ENCODE data around the gene ENPP7.

Gene ENPP7

DNA sequence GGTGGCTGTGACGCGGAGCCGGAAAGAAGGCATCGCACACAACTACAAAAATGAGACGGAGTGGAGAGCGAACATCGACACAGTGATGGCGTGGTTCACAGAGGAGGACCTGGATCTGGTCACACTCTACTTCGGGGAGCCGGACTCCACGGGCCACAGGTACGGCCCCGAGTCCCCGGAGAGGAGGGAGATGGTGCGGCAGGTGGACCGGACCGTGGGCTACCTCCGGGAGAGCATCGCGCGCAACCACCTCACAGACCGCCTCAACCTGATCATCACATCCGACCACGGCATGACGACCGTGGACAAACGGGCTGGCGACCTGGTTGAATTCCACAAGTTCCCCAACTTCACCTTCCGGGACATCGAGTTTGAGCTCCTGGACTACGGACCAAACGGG, 4.4 kb downstream of the ENPP7 start:
- H3K4me3 ChIP-seq (ENCODE audit: low read depth, low read length): no peak overlapping the region
- H2AFZ ChIP-seq (ENCODE audit: low read length, unreplicated experiment): no peak overlapping the region
- H3K36me3 ChIP-seq (ENCODE audit: insufficient read depth, low read length): no peaks in the 10 kb centered on the region
- H3K4me1 ChIP-seq (ENCODE audit: control insufficient read depth, insufficient read depth, low read length, unreplicated experiment): no peaks in the 10 kb centered on the region
- no peaks in the 10 kb centered on the region for H3K79me2 ChIP-seq (ENCODE audit: control insufficient read depth, insufficient read depth, low read length, unreplicated experiment)
- peaks cover 23% of the 10 kb centered on the region for H3K27me3 ChIP-seq (ENCODE audit: insufficient read depth, low read length)
- H3K27ac ChIP-seq (ENCODE audit: low read depth, low read length): no peak overlapping the region

DNA sequence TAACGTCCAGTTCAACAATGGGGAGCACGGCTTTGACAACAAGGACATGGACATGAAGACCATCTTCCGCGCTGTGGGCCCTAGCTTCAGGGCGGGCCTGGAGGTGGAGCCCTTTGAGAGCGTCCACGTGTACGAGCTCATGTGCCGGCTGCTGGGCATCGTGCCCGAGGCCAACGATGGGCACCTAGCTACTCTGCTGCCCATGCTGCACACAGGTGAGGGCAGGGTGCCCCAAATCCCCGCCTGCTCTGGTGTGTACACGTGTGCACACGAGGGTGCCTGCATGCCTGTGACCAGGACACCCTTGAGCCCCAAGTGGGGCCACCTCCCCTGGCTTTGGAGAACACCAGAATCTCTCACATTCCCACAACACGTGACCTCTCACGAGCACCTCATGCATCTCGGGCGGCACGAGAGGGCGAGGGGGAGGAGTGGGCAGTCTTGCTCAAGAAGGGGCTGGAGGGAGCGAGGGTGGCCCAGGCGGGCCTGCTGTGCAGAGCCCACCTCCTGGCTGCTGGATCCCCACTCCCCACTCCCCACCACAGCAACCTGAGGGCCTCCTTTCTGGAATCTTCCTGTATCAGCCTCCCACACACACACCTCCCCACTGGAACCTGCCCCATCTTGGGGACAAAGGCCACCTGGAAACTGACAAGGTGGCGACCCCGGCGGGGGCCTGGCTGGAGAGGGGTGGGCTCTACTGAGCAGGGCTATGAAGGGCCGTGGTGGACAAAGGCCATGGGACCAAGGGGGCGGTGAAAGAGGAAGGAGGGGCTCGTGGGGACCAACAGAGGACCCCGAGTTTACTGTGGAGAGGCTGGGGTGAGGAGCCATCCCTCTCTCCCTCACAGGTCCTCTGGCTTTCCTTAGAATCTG, 6.5 kb downstream of the ENPP7 start:
- Histone ChIP-seq H3K4me1 (ENCODE audit: control insufficient read depth, insufficient read depth, low read length, unreplicated experiment) (no peaks in the 10 kb centered on the region), H3K4me3 (ENCODE audit: low read depth, low read length) (no peak overlapping the region), H3K79me2 (ENCODE audit: control insufficient read depth, insufficient read depth, low read length, unreplicated experiment) (no peaks in the 10 kb centered on the region), H3K27ac (ENCODE audit: low read depth, low read length) (no peak overlapping the region), H3K36me3 (ENCODE audit: insufficient read depth, low read length) (no peaks in the 10 kb centered on the region), H2AFZ (ENCODE audit: low read length, unreplicated experiment) (no peak overlapping the region), H3K27me3 (ENCODE audit: insufficient read depth, low read length) (peaks cover 32% of the 10 kb centered on the region)

DNA sequence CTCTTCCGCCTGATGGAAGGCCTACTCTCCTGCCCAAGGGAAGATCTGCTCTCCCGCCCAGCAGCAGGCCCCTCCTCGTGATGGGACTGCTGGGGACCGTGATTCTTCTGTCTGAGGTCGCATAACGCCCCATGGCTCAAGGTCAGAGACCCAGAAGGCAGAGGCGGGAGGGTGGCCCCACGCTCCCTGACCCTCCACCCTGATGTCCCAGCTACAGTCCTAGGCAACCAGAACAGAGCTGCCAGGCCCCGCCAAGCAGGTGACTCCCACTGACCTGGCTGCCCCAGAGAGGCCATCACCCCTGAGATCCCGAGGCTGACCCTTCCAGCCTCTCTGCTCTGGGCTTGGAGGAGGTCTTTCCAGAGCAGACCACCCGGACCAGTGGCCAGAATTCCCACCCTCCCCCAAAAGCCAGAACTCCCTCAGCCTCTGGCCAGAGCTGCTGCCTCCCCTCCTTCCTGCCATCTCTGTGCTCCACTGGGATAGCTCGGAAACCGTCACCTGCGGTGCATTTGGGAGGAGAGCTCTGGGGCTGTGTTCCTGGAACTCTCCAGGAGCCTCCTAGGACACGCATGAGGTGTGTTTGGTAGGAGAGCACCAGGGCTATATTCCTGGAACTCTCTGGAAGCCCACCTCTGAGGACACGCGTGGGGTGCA, 7.3 kb downstream of the ENPP7 start:
- no peak overlapping the region for H2AFZ ChIP-seq (ENCODE audit: low read length, unreplicated experiment)
- H3K36me3 ChIP-seq (ENCODE audit: insufficient read depth, low read length): no peaks in the 10 kb centered on the region
- no peaks in the 10 kb centered on the region for H3K4me1 ChIP-seq (ENCODE audit: control insufficient read depth, insufficient read depth, low read length, unreplicated experiment)
- no peak overlapping the region for H3K4me3 ChIP-seq (ENCODE audit: low read depth, low read length)
- H3K27ac ChIP-seq (ENCODE audit: low read depth, low read length): no peak overlapping the region
- peaks cover 38% of the 10 kb centered on the region for H3K27me3 ChIP-seq (ENCODE audit: insufficient read depth, low read length)
- H3K79me2 ChIP-seq (ENCODE audit: control insufficient read depth, insufficient read depth, low read length, unreplicated experiment): no peaks in the 10 kb centered on the region

DNA sequence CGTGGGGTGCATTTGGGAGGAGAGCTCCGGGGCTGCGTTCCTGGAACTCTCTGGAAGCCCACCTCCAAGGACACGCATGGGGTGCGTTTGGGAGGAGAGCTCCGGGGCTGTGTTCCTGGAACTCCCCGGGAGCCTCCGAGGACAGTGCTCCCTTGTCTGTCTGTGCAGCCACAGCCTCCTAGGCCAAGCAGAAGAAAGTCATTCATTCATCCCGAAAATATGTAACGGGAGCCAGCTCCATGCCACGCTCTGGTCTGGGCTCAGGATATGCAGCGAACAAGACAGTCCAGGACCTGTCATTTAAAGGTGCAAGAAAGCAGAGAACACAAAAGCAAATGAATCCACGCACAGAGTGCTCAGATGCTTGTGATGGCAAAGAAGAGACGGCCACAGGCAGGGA, 7.9 kb downstream of the ENPP7 start:
- H3K79me2 ChIP-seq (ENCODE audit: control insufficient read depth, insufficient read depth, low read length, unreplicated experiment): no peaks in the 10 kb centered on the region
- no peak overlapping the region for H2AFZ ChIP-seq (ENCODE audit: low read length, unreplicated experiment)
- no peak overlapping the region for H3K27ac ChIP-seq (ENCODE audit: low read depth, low read length)
- H3K27me3 ChIP-seq (ENCODE audit: insufficient read depth, low read length): peaks cover 42% of the 10 kb centered on the region
- H3K4me3 ChIP-seq (ENCODE audit: low read depth, low read length): no peak overlapping the region
- no peaks in the 10 kb centered on the region for H3K4me1 ChIP-seq (ENCODE audit: control insufficient read depth, insufficient read depth, low read length, unreplicated experiment)
- H3K36me3 ChIP-seq (ENCODE audit: insufficient read depth, low read length): no peaks in the 10 kb centered on the region

DNA sequence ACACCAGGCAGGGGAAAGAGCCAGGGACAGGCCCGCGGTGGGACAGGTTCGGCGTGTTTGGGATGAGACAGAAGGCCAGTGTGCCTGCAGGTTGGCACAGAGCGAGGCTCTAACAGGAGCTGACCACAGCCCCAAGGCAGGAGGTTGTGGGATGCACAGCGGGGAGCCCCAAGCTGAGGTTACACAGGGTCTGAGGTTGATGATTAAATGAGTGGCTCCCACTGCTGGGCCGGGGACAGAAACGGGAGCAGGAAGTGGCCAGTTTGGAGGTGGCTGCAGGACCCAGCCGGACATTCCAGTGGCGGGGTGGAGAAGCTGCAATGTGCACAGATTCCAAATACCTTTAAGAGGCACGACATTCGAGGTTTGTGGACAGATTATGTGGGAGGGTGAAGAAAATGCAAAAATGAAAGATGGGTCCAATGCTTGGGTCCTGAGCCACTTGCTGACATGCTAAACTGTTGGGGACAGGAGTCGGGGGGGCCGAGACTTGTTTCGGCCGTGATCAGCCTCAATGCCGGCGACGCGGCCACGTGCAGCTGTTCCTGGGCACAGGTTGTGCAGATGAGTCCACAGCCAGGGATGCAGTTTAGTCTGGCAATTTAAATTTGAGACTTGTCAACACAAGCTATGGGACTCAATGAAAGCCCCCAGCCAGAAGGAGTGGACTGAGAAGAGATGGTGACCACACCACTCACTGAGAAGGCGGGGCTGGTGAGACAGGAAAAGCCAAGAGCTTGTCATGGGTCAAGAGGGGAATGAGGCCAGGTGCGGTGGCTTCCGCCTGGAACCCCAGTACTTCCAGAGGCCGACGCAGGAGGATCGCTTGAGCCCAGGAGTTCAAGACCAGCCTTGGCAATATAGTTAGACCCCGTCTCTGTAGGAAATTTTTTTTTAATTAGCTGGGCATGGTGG, 8.7 kb downstream of the ENPP7 start:
- Histone ChIP-seq H3K4me3 (ENCODE audit: low read depth, low read length) (no peak overlapping the region), H3K36me3 (ENCODE audit: insufficient read depth, low read length) (no peaks in the 10 kb centered on the region), H2AFZ (ENCODE audit: low read length, unreplicated experiment) (no peak overlapping the region), H3K4me1 (ENCODE audit: control insufficient read depth, insufficient read depth, low read length, unreplicated experiment) (no peaks in the 10 kb centered on the region), H3K27ac (ENCODE audit: low read depth, low read length) (no peak overlapping the region), H3K27me3 (ENCODE audit: insufficient read depth, low read length) (peaks cover 42% of the 10 kb centered on the region), H3K79me2 (ENCODE audit: control insufficient read depth, insufficient read depth, low read length, unreplicated experiment) (no peaks in the 10 kb centered on the region)

DNA sequence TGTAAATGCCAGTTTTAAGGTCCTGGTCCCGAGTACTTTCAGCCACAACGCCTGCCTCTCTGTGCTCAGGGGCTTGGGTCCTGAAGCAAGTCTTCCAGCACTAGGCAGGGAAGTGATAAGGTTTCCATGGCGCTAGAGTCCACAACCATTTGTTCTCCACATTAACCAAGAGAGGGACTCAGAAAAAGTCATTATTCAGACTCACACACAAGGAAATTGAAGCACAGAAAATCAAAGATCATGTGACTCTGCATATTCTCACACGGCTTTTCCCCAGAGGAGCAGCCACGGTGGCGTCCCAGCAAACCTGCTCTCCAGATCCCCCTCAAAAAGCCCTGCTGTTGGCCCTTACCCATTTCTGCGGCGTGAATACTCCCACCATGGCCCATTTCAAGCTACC, 9.7 kb downstream of the ENPP7 start:
- Histone ChIP-seq H3K4me1 (ENCODE audit: control insufficient read depth, insufficient read depth, low read length, unreplicated experiment) (no peaks in the 10 kb centered on the region), H3K4me3 (ENCODE audit: low read depth, low read length) (no peak overlapping the region), H2AFZ (ENCODE audit: low read length, unreplicated experiment) (no peak overlapping the region), H3K27me3 (ENCODE audit: insufficient read depth, low read length) (peaks cover 49% of the 10 kb centered on the region), H3K27ac (ENCODE audit: low read depth, low read length) (no peak overlapping the region), H3K79me2 (ENCODE audit: control insufficient read depth, insufficient read depth, low read length, unreplicated experiment) (no peaks in the 10 kb centered on the region), H3K36me3 (ENCODE audit: insufficient read depth, low read length) (no peaks in the 10 kb centered on the region)

DNA sequence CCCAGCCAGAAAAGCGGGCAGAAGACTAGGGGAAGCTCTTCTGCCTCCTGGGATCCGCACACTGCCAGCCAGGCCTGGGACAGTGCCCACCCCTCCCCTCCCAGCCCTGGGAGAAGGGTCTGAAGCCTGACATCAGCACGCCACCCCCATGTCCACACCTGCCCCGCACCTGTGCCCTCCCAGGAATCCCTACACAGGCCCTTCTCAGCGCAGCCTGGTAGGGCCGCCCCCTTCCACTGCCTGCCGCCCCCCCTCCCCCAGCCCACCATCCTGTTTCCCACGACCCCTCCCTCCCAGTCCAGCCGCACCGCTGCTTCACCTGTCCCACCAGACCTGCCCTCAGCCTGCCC, 10.6 kb downstream of the ENPP7 start:
- Histone ChIP-seq H3K27me3 (ENCODE audit: insufficient read depth, low read length) (peaks cover 54% of the 10 kb centered on the region), H2AFZ (ENCODE audit: low read length, unreplicated experiment) (no peak overlapping the region), H3K27ac (ENCODE audit: low read depth, low read length) (no peak overlapping the region), H3K79me2 (ENCODE audit: control insufficient read depth, insufficient read depth, low read length, unreplicated experiment) (no peaks in the 10 kb centered on the region), H3K4me1 (ENCODE audit: control insufficient read depth, insufficient read depth, low read length, unreplicated experiment) (no peaks in the 10 kb centered on the region), H3K36me3 (ENCODE audit: insufficient read depth, low read length) (no peaks in the 10 kb centered on the region), H3K4me3 (ENCODE audit: low read depth, low read length) (no peak overlapping the region)

DNA sequence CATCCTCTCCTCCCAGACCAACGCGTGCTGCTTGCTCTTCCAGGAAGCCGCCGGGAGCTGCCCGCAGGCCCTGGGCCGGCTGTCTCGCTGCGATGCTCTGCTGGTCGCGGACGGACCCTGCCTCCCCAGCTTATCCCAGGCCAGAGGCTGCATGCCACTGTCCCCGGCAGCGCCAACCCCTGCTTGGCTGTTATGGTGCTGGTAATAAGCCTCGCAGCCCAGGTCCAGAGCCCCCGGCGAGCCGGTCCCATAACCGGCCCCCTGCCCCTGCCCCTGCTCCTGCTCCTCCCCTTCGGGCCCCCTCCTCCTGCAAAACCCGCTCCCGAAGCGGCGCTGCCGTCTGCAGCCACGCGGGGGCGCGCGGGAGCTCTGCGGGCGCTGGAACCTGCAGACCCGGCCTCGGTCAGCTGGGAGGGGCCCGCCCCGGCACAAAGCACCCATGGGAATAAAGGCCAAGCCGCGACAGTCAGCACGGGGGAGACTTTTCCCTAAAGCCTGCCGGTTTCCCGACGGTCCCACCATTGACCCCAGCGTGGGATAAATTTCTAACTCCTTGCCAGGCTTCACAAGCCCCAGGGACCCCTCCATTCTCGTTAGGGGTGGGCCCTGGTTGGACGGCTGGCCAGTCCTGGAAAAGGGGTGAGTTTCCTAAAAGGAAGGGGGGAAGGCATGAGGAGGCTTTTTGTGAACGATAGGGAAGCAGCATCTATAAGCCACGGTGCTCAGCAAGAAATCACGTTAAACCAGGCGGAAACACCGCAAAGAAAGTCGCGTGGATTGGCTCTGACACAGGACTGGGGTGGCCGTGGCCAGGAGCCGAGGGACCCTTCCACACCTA, 11.2 kb downstream of the ENPP7 start:
- Histone ChIP-seq H3K4me1 (ENCODE audit: control insufficient read depth, insufficient read depth, low read length, unreplicated experiment) (no peaks in the 10 kb centered on the region), H3K27me3 (ENCODE audit: insufficient read depth, low read length) (peaks cover 60% of the 10 kb centered on the region), H2AFZ (ENCODE audit: low read length, unreplicated experiment) (no peak overlapping the region), H3K36me3 (ENCODE audit: insufficient read depth, low read length) (no peaks in the 10 kb centered on the region), H3K27ac (ENCODE audit: low read depth, low read length) (no peak overlapping the region), H3K4me3 (ENCODE audit: low read depth, low read length) (no peak overlapping the region), H3K79me2 (ENCODE audit: control insufficient read depth, insufficient read depth, low read length, unreplicated experiment) (no peaks in the 10 kb centered on the region)

DNA sequence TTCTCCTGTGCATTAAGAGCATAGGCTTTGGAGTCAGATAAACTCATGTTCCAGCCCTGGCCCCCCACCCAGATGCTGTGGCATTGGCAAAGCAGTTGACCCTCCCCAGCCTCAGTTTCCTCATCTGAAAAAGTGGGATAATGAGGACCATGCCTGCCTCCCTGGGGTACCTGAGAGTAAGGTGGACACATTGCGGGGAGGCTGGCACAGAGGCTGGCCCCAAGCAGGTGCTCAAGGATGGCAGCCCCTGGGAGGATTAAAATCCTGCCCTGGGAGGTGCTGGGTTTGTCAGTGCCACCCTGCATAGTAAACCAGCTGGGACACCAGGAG, 11.8 kb downstream of the ENPP7 start:
- H2AFZ ChIP-seq (ENCODE audit: low read length, unreplicated experiment): no peak overlapping the region

DNA sequence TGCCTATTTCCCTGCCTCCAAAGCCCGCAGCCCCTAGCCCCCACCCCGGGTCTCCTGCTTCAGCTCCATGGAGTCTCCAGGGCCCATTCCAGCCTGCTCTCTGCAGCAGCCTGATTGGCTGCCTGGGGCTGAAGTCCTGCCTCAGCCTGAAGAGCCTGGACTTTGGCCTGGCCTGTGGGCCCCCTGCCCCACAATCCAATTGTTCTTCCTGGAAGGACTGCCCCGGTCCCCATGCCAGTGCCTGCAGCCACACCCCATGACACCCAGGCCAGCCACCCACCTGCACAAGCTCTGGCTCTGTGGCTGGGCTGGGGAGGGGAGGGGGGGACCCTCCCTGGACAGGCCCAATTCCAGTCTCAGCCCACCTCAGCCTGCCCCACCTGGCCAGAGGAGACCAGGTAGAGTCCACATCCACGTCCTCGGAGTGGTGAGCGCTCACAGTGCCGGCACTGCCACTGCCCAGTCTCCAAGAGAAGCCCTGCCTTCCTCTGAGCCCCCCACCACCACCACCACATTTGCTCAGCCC, 12.3 kb downstream of the ENPP7 start:
- Histone ChIP-seq H3K79me2 (ENCODE audit: control insufficient read depth, insufficient read depth, low read length, unreplicated experiment) (no peaks in the 10 kb centered on the region), H3K4me1 (ENCODE audit: control insufficient read depth, insufficient read depth, low read length, unreplicated experiment) (no peaks in the 10 kb centered on the region), H3K36me3 (ENCODE audit: insufficient read depth, low read length) (no peaks in the 10 kb centered on the region), H3K27me3 (ENCODE audit: insufficient read depth, low read length) (peaks cover 68% of the 10 kb centered on the region), H2AFZ (ENCODE audit: low read length, unreplicated experiment) (no peak overlapping the region), H3K27ac (ENCODE audit: low read depth, low read length) (no peak overlapping the region), H3K4me3 (ENCODE audit: low read depth, low read length) (no peak overlapping the region)

More for the DNA sequence above, 11.8 kb downstream of the ENPP7 start:
- Histone ChIP-seq H3K36me3 (ENCODE audit: insufficient read depth, low read length) (no peaks in the 10 kb centered on the region), H3K27ac (ENCODE audit: low read depth, low read length) (no peak overlapping the region), H3K4me1 (ENCODE audit: control insufficient read depth, insufficient read depth, low read length, unreplicated experiment) (no peaks in the 10 kb centered on the region), H3K27me3 (ENCODE audit: insufficient read depth, low read length) (peaks cover 66% of the 10 kb centered on the region), H3K79me2 (ENCODE audit: control insufficient read depth, insufficient read depth, low read length, unreplicated experiment) (no peaks in the 10 kb centered on the region), H3K4me3 (ENCODE audit: low read depth, low read length) (no peak overlapping the region)

All from ACC112 (cell line).